DMS114 treated with DMSO at 0.1 percent for 48 hours (cell line): ENCODE results near the gene NAALADL1.

Experiments
- DNase-seq: peaks from one replicate; lab custom pipeline; 2025; ENCODE audit not compliant: unreplicated experiment; lab: John Stamatoyannopoulos, UW

The NAALADL1 gene

DNA sequence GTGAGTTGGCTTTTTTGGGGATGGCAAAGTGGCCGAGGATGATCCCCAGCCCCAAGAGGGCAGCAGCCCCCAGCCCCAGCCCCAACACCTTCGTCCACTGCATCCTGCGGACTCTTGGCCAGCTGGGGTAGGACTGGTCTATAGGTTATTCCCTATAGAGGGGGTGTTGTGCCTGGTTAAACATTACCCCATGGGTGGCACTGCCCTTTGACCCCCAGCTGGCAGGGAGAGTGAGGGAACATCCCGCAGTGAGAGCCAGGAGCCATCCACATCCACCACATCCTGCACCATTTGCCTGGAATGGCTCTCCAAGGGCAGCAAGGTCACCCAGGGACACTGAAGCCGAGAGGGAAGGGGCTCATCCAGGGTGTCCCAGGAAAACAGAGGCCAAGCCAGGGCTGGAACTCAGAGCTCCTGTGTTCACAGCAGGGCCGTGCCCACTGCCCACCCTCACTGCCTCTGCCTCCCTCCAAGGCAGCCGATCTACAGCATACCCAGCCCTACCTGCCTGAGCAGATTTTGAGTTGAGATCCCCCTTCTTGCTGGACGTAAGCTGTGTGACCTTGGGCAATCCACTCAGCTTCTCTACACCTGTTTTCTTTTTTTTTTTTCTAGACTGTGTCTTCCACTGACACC lies at the start of gene NAALADL1:
Gene NAALADL1 (minus strand): TSS at position 135 of the 636 bp plus-strand sequence. CDS start 32 bp downstream, at position 103.
- no peak for DNase-seq

GRCh38 chr11:65107751-65108468 lies 49.6 kb upstream of the NAALADL1 start:
- no peak for DNase-seq

DNA sequence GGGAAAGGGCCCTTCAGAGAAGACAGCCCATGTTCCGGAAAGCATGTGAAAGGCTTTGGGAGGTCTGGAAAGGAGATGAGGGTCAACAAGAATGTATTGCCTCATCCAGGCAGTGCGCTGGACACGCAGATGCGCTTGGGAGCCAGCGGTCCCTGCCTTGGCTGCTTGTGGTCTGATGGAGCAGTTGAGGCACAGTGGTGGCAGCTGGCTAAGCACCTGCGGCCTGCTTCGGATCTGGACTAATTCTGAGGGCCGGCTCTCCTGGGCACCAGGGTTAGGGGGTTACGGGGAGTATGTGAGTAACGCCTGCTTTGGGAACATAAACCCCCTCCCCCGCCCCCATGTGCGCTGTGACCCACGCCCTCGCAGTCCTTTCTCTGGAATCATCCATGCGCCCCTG lies 48.7 kb upstream of the NAALADL1 start:
- DNase-seq = no peak

DNA sequence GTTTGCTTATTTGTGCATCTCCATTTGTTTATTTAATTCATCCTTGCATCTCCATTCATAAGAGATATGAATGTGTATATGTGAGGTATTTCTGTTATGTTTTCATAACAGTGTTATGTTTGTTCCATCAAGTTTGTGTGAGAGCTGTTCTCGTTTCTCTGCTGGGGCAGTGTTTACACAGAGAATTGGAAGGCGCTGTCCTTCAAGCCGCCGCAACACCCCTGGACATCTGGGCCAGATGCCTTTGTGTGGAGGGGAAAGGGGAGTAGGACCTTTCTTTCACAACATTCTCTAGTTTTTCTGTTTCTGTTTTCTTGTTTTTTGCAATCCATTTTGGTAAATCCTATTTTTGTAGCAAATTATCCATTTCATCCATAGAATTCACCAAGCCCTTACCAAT lies 46.3 kb upstream of the NAALADL1 start:
- no peak for DNase-seq

- DNase-seq = no peak
Measured at GRCh38 chr11:65103476-65103875, 45.1 kb upstream of the NAALADL1 start.

DNA sequence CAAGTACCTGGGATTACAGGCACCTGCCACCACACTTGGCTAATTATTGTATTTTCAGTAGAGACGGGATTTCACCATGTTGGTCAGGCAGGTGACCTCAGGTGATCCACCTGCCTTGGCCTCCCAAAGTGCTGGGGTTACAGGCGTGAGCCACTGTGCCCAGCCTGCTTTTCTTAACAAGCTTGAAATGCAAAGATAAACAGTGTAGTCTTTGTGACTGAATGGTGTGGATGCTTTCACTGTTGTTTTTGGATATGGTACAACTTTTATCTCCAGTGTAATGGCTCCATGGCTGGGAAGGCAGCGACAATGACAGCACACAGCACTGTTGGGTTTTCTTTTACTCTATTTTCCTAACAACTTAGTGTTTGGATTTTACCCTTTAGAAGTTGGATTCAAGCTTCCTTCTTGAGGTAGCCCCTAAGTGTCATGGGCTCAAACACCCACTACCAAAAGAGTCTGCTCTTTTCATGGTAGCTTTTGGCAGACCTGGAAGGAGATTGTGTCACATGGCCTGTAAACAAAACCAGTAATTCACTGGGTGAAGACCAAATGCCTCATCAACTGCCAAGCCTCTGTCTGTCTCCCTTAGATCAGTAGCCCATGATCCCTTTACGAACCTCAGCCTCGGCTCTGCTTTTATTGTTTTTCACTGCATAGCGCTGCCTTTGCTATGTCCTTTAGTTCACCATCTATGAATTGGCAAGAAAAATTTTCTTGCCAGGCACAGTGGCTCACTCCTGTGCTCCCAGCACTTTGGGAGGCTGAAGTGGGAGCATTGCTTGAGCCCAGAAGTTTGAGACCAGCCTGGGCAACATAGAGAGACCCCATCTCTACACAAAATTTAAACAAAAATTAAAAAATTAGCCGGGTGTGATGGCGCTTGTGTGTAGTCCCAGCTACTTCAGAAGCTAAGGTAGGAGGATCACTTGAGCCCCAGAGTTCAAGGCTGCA lies 44.1 kb upstream of the NAALADL1 start:
- DNase-seq = no peak

- no peak for DNase-seq
Measured at GRCh38 chr11:65100674-65101350, 42.5 kb upstream of the NAALADL1 start.

DNA sequence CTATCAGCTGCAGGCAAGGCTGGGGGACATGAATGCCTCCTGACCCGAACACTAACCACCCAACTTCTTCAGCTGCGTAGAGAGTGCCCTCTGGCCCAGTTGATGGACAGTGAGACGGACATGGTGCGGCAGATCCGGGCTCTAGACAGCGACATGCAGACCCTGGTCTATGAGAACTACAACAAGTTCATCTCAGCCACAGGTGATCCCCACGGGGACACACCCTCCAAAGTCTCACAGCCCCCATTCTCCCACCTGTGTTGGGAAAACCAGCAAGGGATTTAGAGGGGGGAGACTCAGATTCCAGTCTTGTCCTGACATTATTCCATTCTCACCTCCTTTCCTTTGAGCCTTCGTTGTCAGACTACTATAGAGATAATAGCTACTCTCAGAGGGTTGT lies 38.6 kb upstream of the NAALADL1 start:
- DNase-seq = no peak

DNA sequence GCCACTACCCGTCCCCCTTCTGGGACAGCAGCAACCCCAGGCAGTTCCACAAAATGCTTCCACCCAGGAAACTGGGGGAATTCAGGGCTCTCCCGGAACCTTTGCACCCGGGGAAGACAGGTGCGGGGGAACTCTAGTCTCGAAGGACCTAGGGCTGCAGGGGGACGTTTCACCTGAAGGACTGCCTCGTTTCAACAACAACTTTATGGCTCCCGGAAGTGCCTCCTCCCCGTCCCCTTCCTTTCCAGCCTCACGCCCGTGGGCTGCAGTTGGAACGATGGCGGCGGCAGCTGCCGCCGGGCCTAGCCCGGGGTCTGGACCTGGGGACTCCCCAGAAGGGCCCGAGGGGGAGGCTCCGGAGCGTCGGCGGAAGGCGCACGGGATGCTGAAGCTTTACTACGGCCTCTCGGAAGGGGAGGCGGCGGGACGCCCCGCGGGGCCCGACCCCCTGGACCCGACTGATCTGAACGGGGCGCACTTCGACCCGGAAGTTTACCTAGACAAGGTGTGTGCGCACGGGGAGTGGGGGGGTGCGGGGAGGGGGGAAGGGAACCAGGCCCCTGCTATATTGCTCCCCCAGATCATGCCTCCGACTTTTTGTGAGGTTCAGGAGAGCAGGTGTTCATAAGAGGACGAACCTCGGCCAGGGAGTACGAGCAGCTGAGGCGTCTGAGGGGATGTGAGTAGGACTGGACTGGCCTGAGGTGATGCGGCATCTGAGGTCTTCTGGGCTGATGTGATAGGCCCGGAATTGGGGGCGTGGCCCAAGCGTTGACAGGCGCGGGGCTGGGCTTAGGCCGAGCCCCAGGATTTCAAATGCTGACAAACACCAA lies 37.8 kb upstream of the NAALADL1 start, which contains the start of gene VPS51:
Gene VPS51 (plus strand): TSS at position 241 of the 833 bp plus-strand sequence. CDS start 37 bp downstream, at position 278.
- DNase-seq = peak; percentile 79

DNA sequence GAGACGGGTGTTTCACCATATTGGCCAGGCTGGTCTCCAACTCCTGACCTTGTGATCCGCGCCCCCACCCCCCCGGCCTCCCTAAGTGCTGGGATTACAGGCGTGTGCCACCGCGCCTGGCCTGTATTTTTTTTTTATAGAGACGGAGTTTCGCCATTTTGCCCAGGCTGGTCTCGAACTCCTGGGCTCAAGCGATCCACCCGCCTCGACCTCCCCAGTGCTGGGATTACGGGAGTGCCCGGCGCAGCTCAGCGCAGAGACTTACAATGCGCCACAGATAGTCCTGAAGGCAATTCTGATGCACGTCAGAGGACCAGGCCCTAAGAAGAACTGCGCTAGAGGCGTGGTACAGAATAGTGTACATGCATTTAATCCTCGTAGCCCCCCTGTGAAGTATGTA lies 37.1 kb upstream of the NAALADL1 start:
- no peak for DNase-seq

GRCh38 chr11:65090628-65091027 lies 32.3 kb upstream of the NAALADL1 start:
- DNase-seq = no peak

DNA sequence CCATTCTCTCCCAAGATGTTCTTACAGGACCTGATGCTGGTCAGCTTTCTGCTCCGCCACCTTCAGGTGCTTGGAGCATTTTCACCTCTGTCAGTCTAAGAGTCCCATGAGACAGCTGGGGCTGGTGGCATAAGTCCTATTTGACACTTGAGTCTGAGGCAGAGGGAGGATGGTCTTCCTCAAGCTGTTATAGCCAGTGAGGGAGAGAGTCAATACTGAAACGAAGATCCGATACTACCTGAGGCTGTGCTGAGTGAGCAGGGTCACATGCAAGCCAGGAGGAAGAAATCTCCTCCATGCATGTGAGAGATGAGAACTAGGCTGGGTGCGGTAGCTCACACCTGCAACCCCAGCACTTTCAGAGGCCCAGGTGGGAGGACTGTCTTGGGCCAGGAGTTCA lies 31.3 kb upstream of the NAALADL1 start:
- no peak for DNase-seq

DNA sequence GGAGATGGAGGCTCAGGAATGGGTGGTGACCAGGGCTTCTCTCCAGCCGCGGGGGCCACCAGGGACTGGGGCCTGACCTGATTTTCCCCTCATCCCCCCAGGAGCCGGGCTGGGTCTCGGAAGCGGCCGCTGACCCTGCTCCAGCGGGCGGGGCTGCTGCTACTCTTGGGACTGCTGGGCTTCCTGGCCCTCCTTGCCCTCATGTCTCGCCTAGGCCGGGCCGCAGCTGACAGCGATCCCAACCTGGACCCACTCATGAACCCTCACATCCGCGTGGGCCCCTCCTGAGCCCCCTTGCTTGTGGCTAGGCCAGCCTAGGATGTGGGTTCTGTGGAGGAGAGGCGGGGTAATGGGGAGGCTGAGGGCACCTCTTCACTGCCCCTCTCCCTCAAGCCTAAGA lies 29.5 kb upstream of the NAALADL1 start:
- DNase-seq = no peak

DNA sequence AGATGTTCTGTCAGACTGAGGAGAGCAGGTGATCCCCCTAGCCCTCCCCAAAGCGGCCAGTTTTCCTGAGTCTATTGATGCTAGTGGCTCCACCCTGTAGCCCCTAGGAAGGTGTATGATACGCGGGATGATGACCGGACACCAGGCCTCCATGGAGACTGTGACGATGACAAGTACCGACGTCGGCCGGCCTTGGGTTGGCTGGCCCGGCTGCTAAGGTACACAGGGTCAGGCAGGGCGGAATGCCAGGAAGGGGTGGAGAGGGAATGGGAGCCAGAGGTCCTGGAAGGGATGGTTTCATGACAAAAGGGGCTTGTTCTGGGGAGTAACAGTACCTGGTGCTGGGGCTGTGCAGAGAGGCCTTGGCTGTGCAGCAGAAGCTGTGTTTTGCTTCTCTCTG lies 28.9 kb upstream of the NAALADL1 start:
- DNase-seq = no peak

GRCh38 chr11:65086809-65087208 lies 28.5 kb upstream of the NAALADL1 start:
- DNase-seq = no peak

DNA sequence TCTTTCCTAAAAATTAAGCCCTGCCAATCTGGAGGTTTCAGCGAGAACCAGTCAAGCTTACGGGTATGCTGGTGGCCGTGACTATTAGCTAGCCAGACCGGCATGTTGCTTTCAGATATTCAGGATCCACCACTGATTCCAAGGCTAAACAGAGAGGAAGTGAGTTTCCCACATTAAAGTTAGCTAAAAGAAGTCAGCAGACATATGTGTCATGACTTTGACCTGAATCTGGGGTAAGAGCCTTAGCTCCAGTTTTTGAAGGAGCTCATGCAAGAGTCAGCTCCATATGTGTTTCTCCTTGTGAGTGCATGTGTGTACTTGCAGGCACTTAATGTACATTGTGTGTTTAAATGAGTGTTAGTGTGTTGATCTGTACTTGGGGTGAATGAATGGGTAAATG lies 27.1 kb upstream of the NAALADL1 start:
- DNase-seq = no peak

GRCh38 chr11:65084598-65085375 lies 26.4 kb upstream of the NAALADL1 start:
- DNase-seq = no peak

DNA sequence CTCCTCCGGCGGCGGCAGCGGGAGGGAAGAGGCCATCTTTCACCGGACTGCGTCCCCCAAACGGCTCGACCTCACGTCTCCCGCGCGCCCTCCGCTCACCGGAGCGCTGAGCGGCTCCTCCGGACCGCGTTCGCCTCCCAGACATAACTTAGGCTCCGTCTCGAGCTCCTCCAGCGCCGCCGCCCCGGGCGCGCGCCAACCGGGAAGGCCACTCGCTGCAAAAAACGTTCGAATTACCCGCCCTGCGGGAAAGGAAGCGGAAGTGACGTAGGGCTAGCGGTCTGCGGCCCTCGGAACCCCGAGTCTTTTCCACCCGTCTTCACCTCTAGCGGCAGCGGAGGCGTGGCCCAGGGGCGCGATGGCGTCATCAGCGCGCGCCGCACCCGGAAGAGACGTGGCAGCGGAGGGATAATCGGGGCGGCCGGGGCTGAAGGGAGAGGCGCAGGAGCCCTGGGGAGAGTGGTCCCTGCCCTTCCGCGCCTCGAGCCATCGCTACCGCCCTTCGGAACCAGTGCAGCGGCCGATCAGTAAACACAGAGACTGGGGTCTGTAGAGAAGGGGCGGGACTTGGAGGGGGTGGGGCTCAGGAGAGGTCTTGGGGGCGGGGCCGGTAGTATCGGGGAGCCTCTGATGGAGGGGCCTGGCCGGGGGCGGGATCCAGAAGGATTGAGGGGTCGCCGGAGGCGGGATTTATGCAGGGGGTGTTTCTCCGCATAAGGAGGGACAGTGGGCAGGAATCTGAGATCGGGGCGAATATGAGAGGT lies 25.7 kb upstream of the NAALADL1 start, which contains the start of the genes CDCA5 and ZFPL1:
Gene CDCA5 (minus strand): TSS at position 207 of the 764 bp plus-strand sequence. CDS start 62 bp downstream, at position 145.
Gene ZFPL1 (plus strand): TSS at position 389 of the 764 bp plus-strand sequence. CDS start 477 bp downstream, outside the sequence.
- peak; percentile 92 for DNase-seq
